H1 (cell line): ENCODE results near the gene TNS3. TPM values are rescaled to one million over a fixed set of nuclear protein-coding genes. Genes with fewer than 3 reads are reported as not detected.

Experiments
- CTCF ChIA-PET: fragments of 300-600 bp; sonication (Branson Sonifier 250); formaldehyde crosslinking; loops from one replicate; lab custom pipeline; 2021; ENCODE audit not compliant: partially characterized antibody; lab: Charles Lee
- POLR2A ChIA-PET: fragments of 300-600 bp; sonication (Branson Sonifier 250); formaldehyde crosslinking; loops from one replicate; lab custom pipeline; 2021; ENCODE audit warnings: inconsistent platforms; ENCODE audit not compliant: partially characterized antibody; lab: Charles Lee
- DNase-seq, 2 experiments: peaks; one replicate each; pipeline versions ENCODE4 v3.0.0 to v3.0.0-alpha.2; 2010 to 2022; ENCODE audit warnings: low spot score in 2 of 2, low read depth in 1 of 2, mixed read lengths in 1 of 2
- FAIRE-seq: peaks from 2 replicates; lab custom pipeline; 2011; peaks lifted over from hg19 to GRCh38; lab: Jason Lieb, UNC
- H2AFZ ChIP-seq: 2 replicates; pipeline ENCODE4 v1.8.1; 2012; ENCODE audit warnings: low read length, inconsistent platforms
- H2AK5ac ChIP-seq: 2 replicates; pipeline ENCODE4 v1.6.1; 2013; ENCODE audit warnings: low read depth, low read length
- H2BK120ac ChIP-seq: replicated peaks from 2 replicates; pipeline ENCODE3; 2013; ENCODE audit warnings: low read depth, low read length, inconsistent platforms
- H2BK12ac ChIP-seq: 2 replicates; pipeline ENCODE4 v1.6.1; 2013; ENCODE audit warnings: low read depth, low read length
- H2BK15ac ChIP-seq: 2 replicates; pipeline ENCODE4 v1.6.1; 2013; ENCODE audit warnings: low read length
- H2BK20ac ChIP-seq: 2 replicates; pipeline ENCODE4 v1.6.1; 2013; ENCODE audit warnings: low read length
- H2BK5ac ChIP-seq: 2 replicates; pipeline ENCODE4 v1.6.1; 2013; ENCODE audit warnings: low read depth, low read length
- H3K14ac ChIP-seq: 2 replicates; pipeline ENCODE4 v1.6.1; 2013; ENCODE audit warnings: inconsistent platforms; ENCODE audit not compliant: insufficient read length
- H3K18ac ChIP-seq: 2 replicates; pipeline ENCODE4 v1.6.1; 2013; ENCODE audit warnings: low read length; ENCODE audit errors: extremely low read depth
- H3K23ac ChIP-seq: 2 replicates; pipeline ENCODE4 v1.6.1; 2013; ENCODE audit warnings: inconsistent platforms; ENCODE audit not compliant: insufficient read length
- H3K23me2 ChIP-seq: 2 replicates; pipeline ENCODE4 v1.6.1; 2013; ENCODE audit warnings: low read depth, low read length
- H3K27ac ChIP-seq: 2 replicates; pipeline ENCODE4 v1.6.1; 2011; ENCODE audit warnings: low read depth, low read length, inconsistent platforms
- H3K27me3 ChIP-seq, 4 experiments: replicated peaks in 1 of 4; 1 replicate in 1 of 4; 2 replicates in 3 of 4; pipeline versions ENCODE4 v1.6.1 to v1.8.1; 2011 to 2013; ENCODE audit warnings: low read length in 3 of 4, mild to moderate bottlenecking in 3 of 4, inconsistent platforms in 2 of 4, mixed read lengths in 2 of 4, moderate library complexity in 1 of 4; ENCODE audit not compliant: control insufficient read depth in 3 of 4, insufficient read depth in 3 of 4; ENCODE audit errors: extremely low read depth in 1 of 4
- H3K36me3 ChIP-seq, 4 experiments: 2 replicates each; pipeline versions ENCODE4 v1.6.1 to v1.8.1; 2011 to 2013; ENCODE audit warnings: mild to moderate bottlenecking in 4 of 4, low read length in 3 of 4, moderate library complexity in 2 of 4, control low read depth in 1 of 4, inconsistent platforms in 1 of 4; ENCODE audit not compliant: insufficient read depth in 4 of 4, control insufficient read depth in 2 of 4
- H3K4ac ChIP-seq: replicated peaks from 2 replicates; pipeline ENCODE3; 2013; ENCODE audit warnings: low read length, low read depth, mixed read lengths, inconsistent platforms; ENCODE audit not compliant: insufficient read length
- H3K4me1 ChIP-seq, 4 experiments: replicated peaks in 1 of 4; 1 replicate in 1 of 4; 2 replicates in 3 of 4; pipeline versions ENCODE4 v1.6.1 to v1.8.1; 2011 to 2013; ENCODE audit warnings: low read length in 3 of 4, inconsistent platforms in 2 of 4, mixed read lengths in 1 of 4; ENCODE audit not compliant: insufficient read depth in 4 of 4, control insufficient read depth in 3 of 4
- H3K4me2 ChIP-seq, 2 experiments: 2 replicates each; pipeline versions ENCODE4 v1.6.1 to v1.8.1; 2011 to 2013; ENCODE audit warnings: low read depth in 2 of 2, low read length in 2 of 2, control low read depth in 1 of 2, inconsistent platforms in 1 of 2, mild to moderate bottlenecking in 1 of 2; ENCODE audit not compliant: insufficient read depth in 1 of 2
- H3K4me3 ChIP-seq, 4 experiments: fragments of 200-600, 300-600 bp in 1 of 4; sonication (generic), shearing (Covaris generic), sonication (Bioruptor Twin) in 1 of 4; 2 replicates each; pipeline versions ENCODE4 v1.5.1 to v1.8.1; 2011 to 2016; ENCODE audit warnings: low read length in 4 of 4, low read depth in 3 of 4, control low read depth in 2 of 4, inconsistent platforms in 2 of 4, mild to moderate bottlenecking in 2 of 4, mixed read lengths in 1 of 4, moderate library complexity in 1 of 4; ENCODE audit not compliant: insufficient read depth in 2 of 4; ENCODE audit errors: extremely low read depth in 1 of 4
- H3K56ac ChIP-seq: replicated peaks from 2 replicates; pipeline ENCODE3; 2013; ENCODE audit warnings: low read depth, mild to moderate bottlenecking, mixed read lengths, low read length, inconsistent platforms; ENCODE audit not compliant: insufficient read length
- H3K79me1 ChIP-seq: 2 replicates; pipeline ENCODE4 v1.6.1; 2013; ENCODE audit warnings: low read depth, low read length, control low read depth
- H3K79me2 ChIP-seq, 2 experiments: 2 replicates each; pipeline versions ENCODE4 v1.6.1 to v1.8.1; 2012 to 2013; ENCODE audit warnings: low read length in 2 of 2, mild to moderate bottlenecking in 2 of 2, inconsistent platforms in 1 of 2; ENCODE audit not compliant: insufficient read depth in 2 of 2, control insufficient read depth in 1 of 2
- H3K9ac ChIP-seq, 4 experiments: replicated peaks in 1 of 4; 1 replicate in 1 of 4; 2 replicates in 3 of 4; pipeline versions ENCODE4 v1.6.1 to v1.8.1; 2011 to 2013; ENCODE audit warnings: low read depth in 3 of 4, low read length in 3 of 4, control low read depth in 2 of 4, mild to moderate bottlenecking in 2 of 4, moderate library complexity in 2 of 4, inconsistent platforms in 1 of 4; ENCODE audit errors: extremely low read depth in 1 of 4
- H3K9me3 ChIP-seq, 2 experiments: 2 replicates each; pipeline versions ENCODE4 v1.6.1 to v1.8.1; 2012 to 2013; ENCODE audit warnings: mild to moderate bottlenecking in 2 of 2, moderate library complexity in 2 of 2, control low read depth in 1 of 2, inconsistent platforms in 1 of 2, low read depth in 1 of 2, low read length in 1 of 2, mixed read lengths in 1 of 2; ENCODE audit not compliant: insufficient read depth in 2 of 2
- H4K20me1 ChIP-seq, 2 experiments: replicated peaks in 1 of 2; 2 replicates each; pipeline versions ENCODE3 to v1.8.1; 2011 to 2013; ENCODE audit warnings: inconsistent platforms in 2 of 2, low read length in 2 of 2, mild to moderate bottlenecking in 1 of 2; ENCODE audit not compliant: insufficient read depth in 2 of 2, control insufficient read depth in 1 of 2
- H4K5ac ChIP-seq: 2 replicates; pipeline ENCODE4 v1.6.1; 2013; ENCODE audit warnings: low read length, low read depth, mixed read lengths, inconsistent platforms; ENCODE audit not compliant: insufficient read length
- H4K8ac ChIP-seq: 2 replicates; pipeline ENCODE4 v1.8.0; 2013; ENCODE audit warnings: mild to moderate bottlenecking, moderate library complexity, low read length, inconsistent platforms; ENCODE audit not compliant: insufficient read depth; ENCODE audit errors: extremely low read depth
- H4K91ac ChIP-seq: replicated peaks from 2 replicates; pipeline ENCODE3; 2013; ENCODE audit warnings: low read length, mixed read lengths, inconsistent platforms; ENCODE audit not compliant: insufficient read length
- TEAD4 ChIP-seq: IDR thresholded peaks from 2 replicates; pipeline ENCODE4 v1.6.1; 2012; ENCODE audit warnings: low read depth, low read length, inconsistent platforms, mixed read lengths
- WGBS, 2 experiments: shearing (Covaris generic) in 1 of 2; methylation state at CpG; one replicate each; pipeline versions ENCODE4 v1.1.6 to v1.1.7; 2013 to 2015; ENCODE audit warnings: low lambda C conversion rate in 2 of 2, mixed read lengths in 2 of 2, inconsistent platforms in 1 of 2, low coverage in 1 of 2, missing lambda C conversion rate in 1 of 2; ENCODE audit not compliant: insufficient replicate concordance in 2 of 2, insufficient coverage in 1 of 2, insufficient read length in 1 of 2; ENCODE audit errors: extremely low coverage in 1 of 2, missing lambda C conversion rate in 1 of 2; 5-methylcytosine and 5-hydroxymethylcytosine counted together
- polyA plus RNA-seq, 7 experiments: library from polyadenylated mRNA; depleted of rRNA in 3 of 7; stranded (reverse) in 5 of 7; unstranded in 2 of 7; fragments of >200 nt in 5 of 7; fragments of 200-250 nt in 2 of 7; gene quantifications; 1 replicate in 5 of 7; 2 replicates in 1 of 7; 4 replicates in 1 of 7; pipeline versions ENCODE4 v1.2.1 to v1.2.3, GENCODE V29; 2011 to 2013; ENCODE audit warnings: missing spikeins in 2 of 7, mixed read lengths in 2 of 7
- total RNA-seq: library from RNA; stranded (reverse); fragmentation: NEBNext Ultra II Directional; extraction: Animal tissue kit (Norgen Biotek cat#: 25700); gene quantifications from 2 replicates; pipeline ENCODE4 v1.2.1, GENCODE V29; 2021

Gene TNS3
- total and polyA plus RNA-seq, 2 of the 8 experiments (the other 6 are each of a cell fraction or from before 2014, with no cell fraction given): 11.9 to 24.2 TPM

DNA sequence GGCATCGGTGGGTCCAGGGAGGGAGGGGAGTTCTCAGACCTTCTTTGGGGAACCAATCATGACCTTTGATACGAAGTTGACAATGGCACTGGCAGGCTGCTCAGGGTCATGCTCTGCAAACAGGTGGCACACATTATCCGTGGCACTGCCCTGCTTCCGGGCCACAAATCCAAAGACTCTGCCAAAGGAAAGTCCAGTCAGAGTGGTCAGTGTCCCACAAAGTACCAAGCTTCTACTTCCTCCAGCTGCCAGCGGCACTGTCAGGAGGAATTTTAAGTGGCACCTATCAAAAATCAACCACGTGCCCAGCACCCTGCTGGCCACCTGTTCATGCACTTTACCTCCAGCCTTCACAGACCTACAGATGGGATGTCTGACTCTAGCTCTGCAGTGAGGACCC, 303.9 kb downstream of the TNS3 start:
- Histone ChIP-seq H3K23ac (no peak overlapping the region), H4K91ac (no peak overlapping the region), H3K56ac (no peak overlapping the region), H3K27me3 (no peaks in the 10 kb centered on the region; a peak in 1 of 7 replicates), H4K20me1 (peaks cover 0 to 2% of the 10 kb centered on the region in 2 experiments), H2AK5ac (no peak overlapping the region), H3K4me1 (no peaks in the 10 kb centered on the region), H2BK20ac (no peak overlapping the region), H3K9me3 (no peaks in the 10 kb centered on the region), H3K14ac (no peak overlapping the region), H3K36me3 (peaks cover 0 to 5% (median under 1%) of the 10 kb centered on the region in 4 experiments; a peak in 2 of 8 replicates), H2BK5ac (no peak overlapping the region), H3K9ac (no peak overlapping the region), H3K79me1 (no peaks in the 10 kb centered on the region), H3K23me2 (no peaks in the 10 kb centered on the region), H2BK120ac (no peak overlapping the region), H4K5ac (no peak overlapping the region), H2BK15ac (no peak overlapping the region), H4K8ac (no peak overlapping the region), H2AFZ (no peak overlapping the region), H3K4ac (no peak overlapping the region), H3K18ac (no peak overlapping the region), H3K79me2 (no peaks in the 10 kb centered on the region), H3K27ac (no peak overlapping the region), H2BK12ac (no peak overlapping the region), H3K4me2 (no peak overlapping the region), H3K4me3 (no peak overlapping the region)
- ChIA-PET POLR2A (no interaction called here), CTCF (interaction anchor here (0.9 to 5.7 kb wide), 2 partner anchors 12 to 22 kb away, joined by 3 to 41 read pairs; no protein-coding TSS in a partner anchor)
- DNase-seq: no peak
- FAIRE-seq: no peak
- TF ChIP-seq TEAD4: no peak
- WGBS, 2 experiments: 93% methylated on average over 6 of the region's 6 CpGs; no CpG with 5 or more reads in 1 of the 2 experiments
